SKM-1 (cell line): ENCODE measurements around the gene ME3.

Source experiments
- DNase-seq: peaks from one replicate; lab custom pipeline; 2025; ENCODE audit not compliant: unreplicated experiment; lab: John Stamatoyannopoulos, UW

ME3 gene

DNA sequence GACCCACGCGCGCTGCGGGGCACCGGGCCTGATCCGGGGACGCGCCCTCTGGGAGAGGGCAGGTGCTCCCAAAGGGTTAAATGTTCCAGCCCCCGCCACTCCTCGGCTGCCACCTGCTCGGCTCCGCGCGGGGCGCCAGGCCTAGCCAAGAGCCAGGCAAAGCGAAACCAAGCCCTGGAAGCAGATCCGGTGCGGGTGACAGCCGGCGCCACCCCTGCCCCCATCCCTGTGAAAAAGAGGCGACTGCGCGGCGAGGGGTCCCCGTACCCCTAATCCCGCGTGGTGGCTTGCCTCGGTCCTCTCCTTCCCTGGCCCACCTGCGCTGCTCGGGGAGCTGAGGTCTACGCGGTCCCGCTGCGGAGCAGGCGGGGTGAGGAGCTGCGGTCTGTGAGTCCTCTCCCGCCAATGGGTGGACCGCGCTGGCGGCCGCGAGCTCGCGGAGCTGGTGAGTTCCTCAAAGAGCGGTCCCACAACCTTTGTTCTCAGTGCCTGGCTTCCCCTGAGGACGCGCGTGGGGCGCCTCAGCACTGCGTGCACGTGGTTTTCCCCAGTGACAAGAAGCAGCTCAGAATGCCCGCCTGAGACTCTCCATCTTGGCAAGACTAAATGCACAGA, at the start of gene ME3:
Gene ME3, minus strand, starts transcription at position 610 of the 615 bp plus-strand sequence.
- peak; percentile 54 for DNase-seq

GRCh38 chr11:86722006-86722405, 49.6 kb upstream of the ME3 start:
- DNase-seq, result no peak

GRCh38 chr11:86720546-86720945, 48.1 kb upstream of the ME3 start:
- no peak for DNase-seq

GRCh38 chr11:86719781-86720463, 47.5 kb upstream of the ME3 start:
- DNase-seq, result no peak

- DNase-seq, result no peak
These were observed 46.6 kb upstream of the ME3 start for GRCh38 chr11:86718999-86719398.

GRCh38 chr11:86718521-86718920, 46.1 kb upstream of the ME3 start:
- no peak for DNase-seq

DNA sequence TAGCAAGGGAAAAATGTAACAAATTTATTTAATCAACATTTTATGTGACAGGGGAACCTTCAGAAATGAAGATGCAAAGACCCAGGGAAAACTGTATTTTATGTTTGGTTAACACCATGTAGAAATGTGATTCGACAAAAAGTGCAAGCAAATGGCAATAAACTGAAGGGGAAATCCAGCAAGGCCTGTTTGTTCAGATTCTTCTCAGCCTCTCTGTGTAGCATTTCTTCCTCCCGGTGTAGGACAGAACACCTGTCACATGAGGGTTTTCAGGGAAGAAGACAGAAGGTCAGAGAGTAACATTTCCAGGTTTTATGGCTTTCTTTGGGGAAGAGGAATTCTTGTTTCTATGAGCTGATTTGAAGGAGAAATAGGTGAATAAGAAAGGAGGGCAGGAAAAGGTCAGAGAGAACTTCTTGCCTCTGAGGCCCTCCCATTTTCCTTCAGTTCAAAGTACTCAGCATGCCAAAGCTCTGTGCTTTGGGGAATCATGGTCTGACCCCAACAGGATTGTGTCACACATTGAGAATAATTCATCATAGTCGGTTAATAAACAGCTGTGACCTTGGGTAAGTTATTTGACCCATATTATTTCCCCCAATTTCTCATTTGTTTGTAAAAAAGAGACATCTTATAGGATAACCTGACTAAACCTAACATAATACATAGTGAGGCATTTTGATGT, 45.5 kb upstream of the ME3 start:
- no peak for DNase-seq

DNA sequence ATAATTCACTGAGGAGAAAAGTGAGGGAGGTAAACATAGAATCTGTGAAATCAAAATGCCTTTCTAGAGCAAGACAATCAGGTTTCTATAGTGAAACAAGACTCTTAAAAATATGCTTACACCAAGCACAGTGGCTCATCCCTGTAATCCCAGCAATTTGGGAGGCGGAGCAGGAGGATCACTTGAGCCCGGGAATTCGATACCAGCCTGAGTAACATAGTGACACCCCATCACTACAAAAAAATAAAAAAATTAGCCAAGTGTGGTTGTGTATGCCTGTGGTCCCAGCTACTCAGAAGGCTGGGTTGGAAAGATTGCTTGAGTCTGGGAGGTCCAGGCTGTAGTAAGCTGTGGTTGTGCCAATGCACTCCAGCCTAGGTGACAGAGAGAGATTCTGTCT, 43.2 kb upstream of the ME3 start:
- DNase-seq, result no peak

DNA sequence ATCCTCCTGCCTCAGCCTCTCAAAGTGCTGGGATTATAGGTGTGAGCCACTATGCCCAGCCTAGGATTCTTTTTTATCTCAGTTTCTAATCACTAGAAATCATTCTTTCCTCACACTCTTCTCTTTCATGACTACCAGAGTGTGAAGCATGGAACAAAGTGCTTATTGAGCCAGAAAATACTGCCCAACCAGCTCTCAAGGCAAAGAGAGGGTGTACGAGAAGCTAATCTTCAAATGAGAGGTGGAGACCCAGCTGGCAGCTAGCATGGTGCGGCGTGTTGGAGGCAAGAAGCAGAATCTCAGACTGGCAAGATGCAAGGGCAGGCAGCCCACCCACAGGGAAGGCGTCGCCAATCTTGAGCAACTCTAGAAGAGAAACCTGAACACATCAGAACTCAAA, 41.1 kb upstream of the ME3 start:
- DNase-seq, result no peak

GRCh38 chr11:86710936-86711335, 38.5 kb upstream of the ME3 start:
- DNase-seq, result no peak

DNA sequence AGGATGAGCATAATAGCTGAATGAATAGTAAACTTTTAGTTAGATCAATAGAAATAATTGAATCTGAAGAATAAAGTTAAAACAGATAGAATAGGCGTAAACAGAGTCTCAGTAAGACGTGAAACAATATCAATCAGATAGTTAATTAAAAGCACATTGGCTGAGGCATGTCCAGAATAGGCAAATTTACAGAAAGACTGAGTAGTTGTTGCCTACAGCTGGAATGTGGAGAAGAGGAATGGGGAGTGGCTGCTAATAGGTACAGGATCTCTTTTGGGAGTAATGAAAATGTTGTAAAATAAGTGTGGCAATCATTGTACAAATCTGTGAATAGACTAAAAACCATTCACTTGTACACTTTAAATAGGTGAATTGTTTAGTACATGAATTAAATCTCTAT, 36.3 kb upstream of the ME3 start:
- no peak for DNase-seq

- DNase-seq, result no peak
These were observed 34.1 kb upstream of the ME3 start for GRCh38 chr11:86706338-86707131.

DNA sequence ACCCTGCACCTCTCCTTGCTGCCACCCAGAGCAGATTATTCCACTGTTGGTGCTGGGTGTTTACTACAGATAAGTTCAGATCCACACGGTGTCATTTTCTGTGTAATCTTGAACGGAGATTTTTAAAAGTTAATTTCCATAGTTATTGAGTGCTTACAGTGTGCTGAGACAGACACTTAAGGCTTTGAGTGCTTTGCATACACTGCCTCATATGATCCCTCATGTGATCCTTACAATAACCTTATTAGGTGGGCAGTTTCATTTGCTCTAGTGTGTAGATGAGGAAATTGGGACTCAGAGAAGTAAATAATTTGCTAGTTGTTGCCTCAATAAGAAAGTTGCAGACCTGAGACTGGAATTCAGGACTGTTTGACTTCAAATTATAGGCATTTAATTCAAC, 32.3 kb upstream of the ME3 start:
- DNase-seq, result no peak

GRCh38 chr11:86703987-86704386, 31.6 kb upstream of the ME3 start:
- DNase-seq, result peak; percentile 45

DNA sequence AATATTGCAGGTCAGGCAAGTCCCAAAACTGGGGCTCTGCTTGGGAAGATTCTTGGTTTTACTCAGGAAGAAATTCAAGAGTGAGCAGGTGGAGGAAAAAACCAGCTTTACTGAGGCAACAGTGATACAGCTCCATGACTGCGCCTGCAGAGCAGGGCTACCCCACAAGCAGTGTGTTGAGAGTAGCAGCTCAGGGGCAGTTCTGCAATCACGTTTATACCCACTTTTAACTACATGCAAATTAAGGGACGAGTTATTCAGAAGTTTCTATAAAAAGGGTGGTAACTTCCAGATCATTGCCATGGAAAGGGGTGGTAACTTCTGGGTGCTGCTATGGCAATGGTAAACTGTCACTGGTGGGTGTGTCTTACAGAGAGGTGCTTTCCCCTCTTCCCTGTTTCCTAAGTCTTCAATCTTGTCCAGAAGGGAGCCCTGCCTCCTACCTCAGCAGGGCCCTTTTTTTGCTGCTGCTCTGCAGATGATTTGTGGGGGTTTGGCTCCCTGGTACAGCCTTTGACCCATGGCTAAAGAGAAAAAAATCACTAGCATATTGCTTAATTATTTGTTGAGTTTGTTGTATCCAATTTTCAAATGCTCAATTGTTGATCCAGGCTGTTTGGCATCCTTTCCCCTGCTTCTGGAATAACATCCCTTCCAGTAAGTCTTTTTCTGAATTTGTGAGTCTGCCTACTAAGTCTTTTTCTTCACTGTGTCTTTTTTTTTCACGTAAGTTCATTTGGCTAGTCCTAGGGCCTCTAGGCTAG, 30.0 kb upstream of the ME3 start:
- DNase-seq, result no peak

GRCh38 chr11:86699040-86699791, 26.8 kb upstream of the ME3 start:
- no peak for DNase-seq

- DNase-seq, result no peak
These were observed 26.2 kb upstream of the ME3 start for GRCh38 chr11:86698639-86699038.

DNA sequence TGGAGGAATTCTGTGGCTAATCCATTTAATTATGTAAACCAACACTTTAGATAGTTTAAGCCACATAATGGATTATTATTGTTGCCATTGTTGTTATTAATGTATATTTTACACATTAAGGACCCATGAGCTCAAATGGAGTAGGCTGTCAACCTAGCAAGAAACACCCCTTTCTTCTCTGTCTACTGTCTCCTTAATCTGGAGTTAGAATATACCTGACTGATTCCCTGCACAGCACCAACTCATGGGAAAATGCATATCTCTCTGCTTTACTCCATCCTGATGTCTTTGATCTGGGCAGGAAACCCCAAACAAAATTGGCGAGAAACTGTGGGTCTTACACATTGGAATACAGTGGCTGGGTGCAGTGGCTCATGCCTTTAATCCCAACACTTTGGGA, 24.0 kb upstream of the ME3 start:
- DNase-seq, result no peak

DNA sequence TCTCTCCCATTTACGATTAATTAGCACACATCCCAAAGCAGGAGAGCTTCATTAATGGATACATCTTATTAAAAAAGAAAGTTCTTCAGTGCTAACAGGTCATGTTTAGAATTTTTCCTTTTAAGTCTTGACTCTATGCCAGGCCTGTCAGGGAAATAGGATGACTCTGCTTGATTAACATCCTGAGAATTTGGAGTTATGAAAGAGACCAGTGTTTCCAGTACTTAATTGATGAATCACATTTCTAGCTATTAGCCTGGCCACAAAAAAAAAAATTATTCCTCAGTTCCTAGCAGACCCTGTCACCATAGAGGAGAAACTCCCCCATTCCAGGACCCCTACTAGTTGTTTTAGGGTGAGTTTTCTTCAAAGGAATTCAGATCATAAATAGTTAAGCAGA, 23.6 kb upstream of the ME3 start:
- DNase-seq, result no peak

GRCh38 chr11:86695373-86695772, 23.0 kb upstream of the ME3 start:
- no peak for DNase-seq
